Peyer's patch (tissue), 4 donors: ENCODE data around the gene SLC6A6.

Source experiments
- POLR2A ChIP-seq, 2 donors: fragments of 450-650 bp; IDR thresholded peaks; one replicate each; pipeline ENCODE4 v1.5.1; 2017; ENCODE audit warnings: antibody characterized with exemption in 2 of 2, mild to moderate bottlenecking in 2 of 2, moderate library complexity in 2 of 2
- TF ChIP-seq, protein P1 (sequence below), 6 experiments: fragments of 450-650 bp in 4 of 6; fragments of 200-600 bp in 2 of 6; sonication (generic) in 1 of 6; IDR thresholded peaks; one replicate each; pipeline ENCODE4 v1.5.1; 2017 to 2019; ENCODE audit warnings: antibody characterized with exemption in 6 of 6, mild to moderate bottlenecking in 3 of 6, moderate library complexity in 1 of 6

DNA sequence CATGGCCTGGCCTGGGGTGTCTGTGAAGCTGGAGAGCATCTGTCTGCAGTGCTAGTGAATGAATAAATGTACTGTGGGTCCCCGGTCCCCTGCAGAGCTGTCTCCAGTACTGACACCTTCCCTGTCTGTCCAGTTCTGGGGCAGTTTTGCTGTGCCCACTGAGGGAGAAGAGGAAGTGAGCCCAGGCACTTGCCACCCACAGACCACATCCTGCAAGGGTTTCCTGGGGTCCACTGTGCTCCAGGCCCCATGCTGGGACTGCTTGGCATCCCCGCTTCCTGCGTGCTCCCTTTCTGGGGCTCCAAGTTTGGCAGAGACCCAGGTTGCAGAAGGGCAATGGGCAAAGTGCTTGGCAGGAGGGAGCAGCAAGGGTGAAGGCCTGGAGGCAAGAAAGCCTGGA is 4.9 kb upstream of the SLC6A6 start:
- TF ChIP-seq, protein P1, sequence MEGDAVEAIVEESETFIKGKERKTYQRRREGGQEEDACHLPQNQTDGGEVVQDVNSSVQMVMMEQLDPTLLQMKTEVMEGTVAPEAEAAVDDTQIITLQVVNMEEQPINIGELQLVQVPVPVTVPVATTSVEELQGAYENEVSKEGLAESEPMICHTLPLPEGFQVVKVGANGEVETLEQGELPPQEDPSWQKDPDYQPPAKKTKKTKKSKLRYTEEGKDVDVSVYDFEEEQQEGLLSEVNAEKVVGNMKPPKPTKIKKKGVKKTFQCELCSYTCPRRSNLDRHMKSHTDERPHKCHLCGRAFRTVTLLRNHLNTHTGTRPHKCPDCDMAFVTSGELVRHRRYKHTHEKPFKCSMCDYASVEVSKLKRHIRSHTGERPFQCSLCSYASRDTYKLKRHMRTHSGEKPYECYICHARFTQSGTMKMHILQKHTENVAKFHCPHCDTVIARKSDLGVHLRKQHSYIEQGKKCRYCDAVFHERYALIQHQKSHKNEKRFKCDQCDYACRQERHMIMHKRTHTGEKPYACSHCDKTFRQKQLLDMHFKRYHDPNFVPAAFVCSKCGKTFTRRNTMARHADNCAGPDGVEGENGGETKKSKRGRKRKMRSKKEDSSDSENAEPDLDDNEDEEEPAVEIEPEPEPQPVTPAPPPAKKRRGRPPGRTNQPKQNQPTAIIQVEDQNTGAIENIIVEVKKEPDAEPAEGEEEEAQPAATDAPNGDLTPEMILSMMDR (IDR thresholded peaks at IDR 0.05), result no peak
- TF ChIP-seq POLR2A (IDR thresholded peaks at IDR 0.05), result no peak
